ENCODE measurements around the gene PDE9A.

GRCh38 chr21:42619166-42619565 is 34.3 kb upstream of the PDE9A start:
- TF ChIP-seq, protein P1, sequence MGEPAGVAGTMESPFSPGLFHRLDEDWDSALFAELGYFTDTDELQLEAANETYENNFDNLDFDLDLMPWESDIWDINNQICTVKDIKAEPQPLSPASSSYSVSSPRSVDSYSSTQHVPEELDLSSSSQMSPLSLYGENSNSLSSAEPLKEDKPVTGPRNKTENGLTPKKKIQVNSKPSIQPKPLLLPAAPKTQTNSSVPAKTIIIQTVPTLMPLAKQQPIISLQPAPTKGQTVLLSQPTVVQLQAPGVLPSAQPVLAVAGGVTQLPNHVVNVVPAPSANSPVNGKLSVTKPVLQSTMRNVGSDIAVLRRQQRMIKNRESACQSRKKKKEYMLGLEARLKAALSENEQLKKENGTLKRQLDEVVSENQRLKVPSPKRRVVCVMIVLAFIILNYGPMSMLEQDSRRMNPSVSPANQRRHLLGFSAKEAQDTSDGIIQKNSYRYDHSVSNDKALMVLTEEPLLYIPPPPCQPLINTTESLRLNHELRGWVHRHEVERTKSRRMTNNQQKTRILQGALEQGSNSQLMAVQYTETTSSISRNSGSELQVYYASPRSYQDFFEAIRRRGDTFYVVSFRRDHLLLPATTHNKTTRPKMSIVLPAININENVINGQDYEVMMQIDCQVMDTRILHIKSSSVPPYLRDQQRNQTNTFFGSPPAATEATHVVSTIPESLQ (CRISPR knock-in tag; IDR thresholded peaks at IDR 0.05) = no peak
- no peak for TF ChIP-seq TP53 (CRISPR knock-in tag; IDR thresholded peaks at IDR 0.05)
- no peak for TF ChIP-seq CTCF (IDR thresholded peaks at IDR 0.05)
- no peak for TF ChIP-seq ELF4 (CRISPR knock-in tag; IDR thresholded peaks at IDR 0.05; ENCODE audit: low read depth)
- no peak for TF ChIP-seq MAX (CRISPR knock-in tag; IDR thresholded peaks at IDR 0.05)
- no peak for TF ChIP-seq CREM (CRISPR knock-in tag; IDR thresholded peaks at IDR 0.05)
- no peak for TF ChIP-seq ZNF232 (CRISPR knock-in tag; IDR thresholded peaks at IDR 0.05)
- TF ChIP-seq FOXP1 (CRISPR knock-in tag; IDR thresholded peaks at IDR 0.05; ENCODE audit: borderline replicate concordance) = no peak

All from WTC11 (cell line).